ENCODE results near the gene NKAIN2. TPM values are rescaled to one million over a fixed set of nuclear protein-coding genes. Genes with fewer than 3 reads are reported as not detected.
"Not testable (repeated sequence)": the region's sequence is repeated elsewhere in the genome, so short reads cannot be mapped to it uniquely, and the experiment has no call there.

Gene NKAIN2
- total RNA-seq, 8 experiments from 2014 or later, result 0.51 to 31.8 (median 10.1) TPM

DNA sequence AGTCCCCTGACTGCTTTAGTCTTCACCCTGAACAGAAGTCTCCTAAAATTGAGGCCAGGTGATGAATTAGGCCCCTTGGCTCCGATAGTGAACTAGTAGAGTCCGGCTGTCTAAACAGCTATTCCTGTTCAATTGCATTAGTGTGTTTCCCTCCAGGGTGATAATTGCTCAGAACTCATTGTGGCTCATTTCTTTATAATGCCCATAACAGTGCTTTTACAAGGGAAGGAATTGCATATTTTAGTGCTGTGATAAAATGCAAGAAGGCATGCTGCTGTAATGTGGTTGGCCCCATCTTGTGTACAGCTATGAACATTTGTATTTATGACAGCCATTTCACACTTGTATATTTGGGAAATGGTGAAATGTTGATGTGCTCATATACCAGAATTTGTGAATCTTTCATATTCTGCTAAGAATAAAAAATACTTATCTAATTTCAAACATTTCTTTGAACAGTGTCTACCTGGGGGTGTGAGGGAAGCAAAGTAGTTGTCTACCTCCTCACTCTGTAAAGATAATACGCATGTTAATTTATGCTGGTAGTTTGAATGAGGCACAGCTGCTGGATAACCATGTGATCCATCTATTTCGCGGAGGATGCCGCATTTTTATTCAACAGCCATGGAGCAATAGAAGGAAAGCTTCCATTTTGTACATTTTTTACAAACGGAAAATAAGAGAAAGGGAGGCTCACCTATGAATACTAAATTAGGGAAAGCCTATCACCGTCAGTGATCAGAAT is 451.4 kb downstream of the NKAIN2 start:
- no peak overlapping the region for H3K4me3 ChIP-seq
- in situ Hi-C loops (cut with MboI; ENCODE audit: low pct_unique_long_range_greater_than_20kb in 2 of 9, low sequenced_read_pairs in 9 of 9, unreplicated experiment in 9 of 9), result no loop called here
- peak in 6 of 8 experiments; percentile 18 to 67 (median 45) for ATAC-seq (replicated peaks in 6 of 8)
- 34 to 91% (median 83%) methylated on average over 1 to 8 of the region's 8 CpGs for WGBS, 10 experiments
- H3K27ac ChIP-seq, result no peak overlapping the region
- no peaks in the 10 kb centered on the region for H3K4me1 ChIP-seq (replicated peaks in 1 of 2)

- in situ Hi-C loops (cut with MboI; ENCODE audit: low pct_unique_long_range_greater_than_20kb in 2 of 9, low sequenced_read_pairs in 9 of 9, unreplicated experiment in 9 of 9), result no loop called here
- 25 to 100% (median 61%) methylated on average over 1 of the region's 1 CpG; no CpG with 5 or more reads in 4 of the 10 experiments for WGBS, 10 experiments
- no peak overlapping the region for H3K27ac ChIP-seq
- ATAC-seq (replicated peaks in 6 of 8), result no peak
- no peaks in the 10 kb centered on the region for H3K4me1 ChIP-seq (replicated peaks in 1 of 2)
- no peak overlapping the region for H3K4me3 ChIP-seq
Measured at GRCh38 chr6:124260337-124260736, 456.7 kb downstream of the NKAIN2 start.

- Histone ChIP-seq H3K4me1 (replicated peaks in 1 of 2) (no peaks in the 10 kb centered on the region), H3K4me3 (no peak overlapping the region), H3K27ac (no peak overlapping the region)
- in situ Hi-C loops (cut with MboI; ENCODE audit: low pct_unique_long_range_greater_than_20kb in 2 of 9, low sequenced_read_pairs in 9 of 9, unreplicated experiment in 9 of 9), result no loop called here
- ATAC-seq (replicated peaks in 6 of 8), result no peak
- 0 to 100% (median 100%) methylated on average over 2 to 3 of the region's 3 CpGs; no CpG with 5 or more reads in 5 of the 10 experiments for WGBS, 10 experiments
Measured at GRCh38 chr6:124269733-124270132, 466.1 kb downstream of the NKAIN2 start.

DNA sequence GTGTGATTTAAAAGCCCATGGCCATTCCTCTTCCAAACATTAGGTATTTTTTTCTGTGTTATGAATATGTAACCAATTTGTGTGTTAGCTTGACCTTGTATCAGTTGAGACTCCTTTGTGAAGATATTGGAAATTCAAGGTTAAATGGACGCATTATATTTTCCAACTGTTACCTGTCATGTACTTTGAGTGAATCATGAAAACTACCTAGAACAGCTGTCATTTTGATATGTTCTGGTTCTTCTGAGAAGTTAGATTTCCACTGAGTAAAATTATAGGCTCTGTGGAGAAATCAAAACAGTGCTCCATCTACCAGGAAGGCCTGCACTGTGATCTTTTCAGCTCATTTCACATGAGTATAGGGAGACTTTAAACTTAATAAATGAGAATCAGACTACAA is 470.0 kb downstream of the NKAIN2 start:
- WGBS, 10 experiments, result 57 to 100% (median 94%) methylated on average over 1 of the region's 1 CpG; no CpG with 5 or more reads in 4 of the 10 experiments
- in situ Hi-C loops (cut with MboI; ENCODE audit: low pct_unique_long_range_greater_than_20kb in 2 of 9, low sequenced_read_pairs in 9 of 9, unreplicated experiment in 9 of 9), result no loop called here
- ATAC-seq (replicated peaks in 6 of 8), result no peak
- Histone ChIP-seq H3K4me3 (no peak overlapping the region), H3K27ac (no peak overlapping the region), H3K4me1 (replicated peaks in 1 of 2) (no peaks in the 10 kb centered on the region)

GRCh38 chr6:124282541-124282940 is 478.9 kb downstream of the NKAIN2 start:
- in situ Hi-C loops (cut with MboI; ENCODE audit: low pct_unique_long_range_greater_than_20kb in 2 of 9, low sequenced_read_pairs in 9 of 9, unreplicated experiment in 9 of 9), result no loop called here
- 0 to 100% (median 85%) methylated on average over 1 to 2 of the region's 2 CpGs for WGBS, 10 experiments
- ATAC-seq (replicated peaks in 6 of 8), result no peak
- H3K4me1 ChIP-seq (replicated peaks in 1 of 2), result no peaks in the 10 kb centered on the region
- no peak overlapping the region for H3K4me3 ChIP-seq
- H3K27ac ChIP-seq, result no peak overlapping the region

GRCh38 chr6:124283486-124283885 is 479.8 kb downstream of the NKAIN2 start:
- WGBS, 10 experiments, result 0 to 100% (median 84%) methylated on average over 1 of the region's 1 CpG
- Histone ChIP-seq H3K27ac (no peak overlapping the region), H3K4me1 (replicated peaks in 1 of 2) (no peaks in the 10 kb centered on the region), H3K4me3 (no peak overlapping the region)
- in situ Hi-C loops (cut with MboI; ENCODE audit: low pct_unique_long_range_greater_than_20kb in 2 of 9, low sequenced_read_pairs in 9 of 9, unreplicated experiment in 9 of 9), result no loop called here
- peak in 1 of 8 experiments; percentile 56 for ATAC-seq (replicated peaks in 6 of 8)

- H3K4me1 ChIP-seq (replicated peaks in 1 of 2), result no peaks in the 10 kb centered on the region
- H3K4me3 ChIP-seq, result no peak overlapping the region
- no peak overlapping the region for H3K27ac ChIP-seq
- WGBS, 10 experiments, result 0 to 100% (median 94%) methylated on average over 1 of the region's 1 CpG; no CpG with 5 or more reads in 2 of the 10 experiments
- in situ Hi-C loops (cut with MboI; ENCODE audit: low pct_unique_long_range_greater_than_20kb in 2 of 9, low sequenced_read_pairs in 9 of 9, unreplicated experiment in 9 of 9), result no loop called here
- no peak for ATAC-seq (replicated peaks in 6 of 8)
Measured at GRCh38 chr6:124285146-124285545, 481.5 kb downstream of the NKAIN2 start.

DNA sequence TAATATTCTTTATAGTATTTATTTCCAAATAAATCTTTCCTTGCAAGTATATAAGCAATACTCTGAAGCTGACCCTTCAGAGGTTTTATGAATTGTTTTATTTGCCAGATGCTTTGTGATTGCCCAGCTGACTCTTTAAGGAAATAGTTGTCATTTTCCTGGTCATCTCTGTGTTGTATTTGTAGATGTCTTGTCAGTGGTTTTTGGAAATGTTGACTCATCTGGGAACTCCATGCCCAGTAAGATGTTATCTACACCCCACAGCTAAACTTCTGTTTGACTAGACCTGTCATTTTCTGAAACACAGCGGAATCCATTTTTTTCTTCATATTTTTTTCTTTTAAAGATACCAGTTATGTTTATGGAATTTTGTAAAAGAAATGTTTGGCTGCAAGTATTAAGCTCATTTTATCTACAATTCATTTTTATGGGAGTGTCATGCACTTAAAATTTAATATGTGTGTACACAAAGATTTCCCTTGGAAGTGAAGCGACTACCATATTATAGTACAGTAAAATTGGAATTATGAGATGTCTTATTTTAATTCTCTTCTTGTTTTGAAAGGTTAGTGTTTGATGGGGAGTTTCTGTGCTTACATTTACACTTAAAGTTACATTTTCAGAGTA is 491.0 kb downstream of the NKAIN2 start:
- ATAC-seq (replicated peaks in 6 of 8), result peak in 1 of 8 experiments; percentile 79
- no peak overlapping the region for H3K27ac ChIP-seq
- H3K4me3 ChIP-seq, result no peak overlapping the region
- peaks cover 3 to 8% of the 10 kb centered on the region in 2 donors for H3K4me1 ChIP-seq (replicated peaks in 1 of 2)
- in situ Hi-C loops (cut with MboI; ENCODE audit: low pct_unique_long_range_greater_than_20kb in 2 of 9, low sequenced_read_pairs in 9 of 9, unreplicated experiment in 9 of 9), result no loop called here
- 19 to 100% (median 100%) methylated on average over 1 to 2 of the region's 2 CpGs for WGBS, 10 experiments

- 0 to 100% (median 71%) methylated on average over 1 to 5 of the region's 6 CpGs; no CpG with 5 or more reads in 3 of the 10 experiments for WGBS, 10 experiments
Measured at GRCh38 chr6:124297507-124297906, 493.8 kb downstream of the NKAIN2 start.

GRCh38 chr6:124298730-124299129 is 495.1 kb downstream of the NKAIN2 start:
- Histone ChIP-seq H3K27ac (no peak overlapping the region), H3K4me1 (replicated peaks in 1 of 2) (peaks cover 0 to 6% of the 10 kb centered on the region in 2 donors), H3K4me3 (no peak overlapping the region)
- peak in 1 of 8 experiments; percentile 25 for ATAC-seq (replicated peaks in 6 of 8)
- in situ Hi-C loops (cut with MboI; ENCODE audit: low pct_unique_long_range_greater_than_20kb in 2 of 9, low sequenced_read_pairs in 9 of 9, unreplicated experiment in 9 of 9), result no loop called here
- WGBS, 10 experiments, result 0 to 100% (median 60%) methylated on average over 1 of the region's 1 CpG; no CpG with 5 or more reads in 5 of the 10 experiments

More at GRCh38 chr6:124297507-124297906, 493.8 kb downstream of the NKAIN2 start:
- H3K4me1 ChIP-seq (replicated peaks in 1 of 2), result peaks cover 0 to 6% of the 10 kb centered on the region in 2 donors
- no peak for ATAC-seq (replicated peaks in 6 of 8)
- H3K27ac ChIP-seq, result no peak overlapping the region
- no peak overlapping the region for H3K4me3 ChIP-seq
- in situ Hi-C loops (cut with MboI; ENCODE audit: low pct_unique_long_range_greater_than_20kb in 2 of 9, low sequenced_read_pairs in 9 of 9, unreplicated experiment in 9 of 9), result no loop called here

GRCh38 chr6:124300907-124301306 is 497.2 kb downstream of the NKAIN2 start:
- H3K27ac ChIP-seq; ATAC-seq (replicated peaks in 6 of 8); H3K4me1 ChIP-seq (replicated peaks in 1 of 2); in situ Hi-C loops (cut with MboI; ENCODE audit: low pct_unique_long_range_greater_than_20kb in 2 of 9, low sequenced_read_pairs in 9 of 9, unreplicated experiment in 9 of 9); H3K4me3 ChIP-seq: not testable (repeated sequence)
- WGBS, 10 experiments, result 67 to 100% methylated on average over 1 of the region's 2 CpGs; no CpG with 5 or more reads in 8 of the 10 experiments

- H3K27ac ChIP-seq, result no peak overlapping the region
- WGBS, 10 experiments, result 0 to 100% (median 54%) methylated on average over 1 to 2 of the region's 2 CpGs
- ATAC-seq (replicated peaks in 6 of 8), result no peak
Measured at GRCh38 chr6:124303971-124304370, 500.3 kb downstream of the NKAIN2 start.

GRCh38 chr6:124310139-124310538 is 506.5 kb downstream of the NKAIN2 start:
- Histone ChIP-seq H3K27ac (no peak overlapping the region), H3K4me3 (no peak overlapping the region), H3K4me1 (replicated peaks in 1 of 2) (peaks cover 0 to 10% of the 10 kb centered on the region in 2 donors)
- in situ Hi-C loops (cut with MboI; ENCODE audit: low pct_unique_long_range_greater_than_20kb in 2 of 9, low sequenced_read_pairs in 9 of 9, unreplicated experiment in 9 of 9), result no loop called here
- ATAC-seq (replicated peaks in 6 of 8), result no peak
- WGBS, 10 experiments, result 0 to 100% (median 67%) methylated on average over 1 of the region's 1 CpG; no CpG with 5 or more reads in 1 of the 10 experiments

More at GRCh38 chr6:124303971-124304370, 500.3 kb downstream of the NKAIN2 start:
- Histone ChIP-seq H3K4me3 (no peak overlapping the region), H3K4me1 (replicated peaks in 1 of 2) (peaks cover 0 to 10% of the 10 kb centered on the region in 2 donors)
- in situ Hi-C loops (cut with MboI; ENCODE audit: low pct_unique_long_range_greater_than_20kb in 2 of 9, low sequenced_read_pairs in 9 of 9, unreplicated experiment in 9 of 9), result no loop called here

Measured in motor neuron (in vitro differentiated cells).